Keratinocyte (primary cell): Measurements from ENCODE around the gene DGKI. TPM values are rescaled to one million over a fixed set of nuclear protein-coding genes. Genes with fewer than 3 reads are reported as not detected.

ENCODE experiments used
- DNase-seq: peaks from one replicate; pipeline ENCODE4 v3.0.0-alpha.2; 2011; ENCODE audit warnings: low read depth, missing footprints, low spot score
- FAIRE-seq: peaks from 2 replicates; lab custom pipeline; 2011; peaks lifted over from hg19 to GRCh38; lab: Jason Lieb, UNC
- H2AFZ ChIP-seq: 2 replicates; pipeline ENCODE4 v1.6.0; 2012; ENCODE audit warnings: low read length, control low read depth, inconsistent platforms; ENCODE audit not compliant: control insufficient read depth
- H3K27ac ChIP-seq: 2 replicates; pipeline ENCODE4 v1.5.1; 2011; ENCODE audit warnings: low read length; ENCODE audit not compliant: control insufficient read depth, insufficient read depth
- H3K27me3 ChIP-seq: 3 replicates; pipeline ENCODE4 v1.6.0; 2011; ENCODE audit warnings: low read length; ENCODE audit not compliant: control insufficient read depth, insufficient read depth; ENCODE audit errors: extremely low read depth
- H3K36me3 ChIP-seq, 2 experiments: 2 replicates in 1 of 2; 3 replicates in 1 of 2; pipeline ENCODE4 v1.5.1; 2011; ENCODE audit warnings: low read length in 2 of 2, mild to moderate bottlenecking in 1 of 2; ENCODE audit not compliant: control insufficient read depth in 2 of 2, insufficient read depth in 2 of 2; ENCODE audit errors: extremely low read depth in 1 of 2
- H3K4me1 ChIP-seq: 3 replicates; pipeline ENCODE4 v1.5.1; 2011; ENCODE audit warnings: low read length; ENCODE audit not compliant: control insufficient read depth, insufficient read depth; ENCODE audit errors: extremely low read depth
- H3K4me2 ChIP-seq: 3 replicates; pipeline ENCODE4 v1.6.0; 2011; ENCODE audit warnings: low read depth, low read length; ENCODE audit not compliant: control insufficient read depth, insufficient read depth; ENCODE audit errors: extremely low read depth
- H3K4me3 ChIP-seq, 3 experiments: fragments of 200-600 bp in 1 of 3; sonication (generic) in 1 of 3; 2 replicates in 2 of 3; 3 replicates in 1 of 3; pipeline ENCODE4 v1.5.1; 2011 to 2016; ENCODE audit warnings: low read length in 3 of 3, mild to moderate bottlenecking in 3 of 3, control low read depth in 2 of 3, inconsistent platforms in 1 of 3, low read depth in 1 of 3, mixed read lengths in 1 of 3, mixed run types in 1 of 3, moderate library complexity in 1 of 3; ENCODE audit not compliant: control insufficient read depth in 2 of 3, insufficient read depth in 2 of 3; ENCODE audit errors: extremely low read depth in 1 of 3
- H3K79me2 ChIP-seq: 2 replicates; pipeline ENCODE4 v1.6.0; 2012; ENCODE audit warnings: low read length; ENCODE audit not compliant: control insufficient read depth, insufficient read depth
- H3K9ac ChIP-seq: 3 replicates; pipeline ENCODE4 v1.6.0; 2011; ENCODE audit warnings: low read length; ENCODE audit not compliant: control insufficient read depth, insufficient read depth; ENCODE audit errors: extremely low read depth
- H3K9me1 ChIP-seq: 3 replicates; pipeline ENCODE4 v1.6.0; 2011; ENCODE audit warnings: low read length; ENCODE audit not compliant: control insufficient read depth, insufficient read depth; ENCODE audit errors: extremely low read depth
- H3K9me3 ChIP-seq: 2 replicates; pipeline ENCODE4 v1.5.1; 2012; ENCODE audit warnings: low read depth, low read length; ENCODE audit not compliant: control insufficient read depth
- H4K20me1 ChIP-seq: 3 replicates; pipeline ENCODE4 v1.6.0; 2011; ENCODE audit warnings: low read length; ENCODE audit not compliant: control insufficient read depth, insufficient read depth; ENCODE audit errors: extremely low read depth
- CTCF ChIP-seq, 3 experiments: IDR thresholded peaks in 1 of 3; conservative IDR thresholded peaks in 1 of 3; optimal IDR thresholded peaks in 1 of 3; 2 replicates in 2 of 3; 3 replicates in 1 of 3; pipeline versions ENCODE3 to v1.5.1; 2011; ENCODE audit warnings: low read length in 3 of 3, mild to moderate bottlenecking in 3 of 3, moderate library complexity in 2 of 3, control low read depth in 1 of 3, inconsistent platforms in 1 of 3; ENCODE audit not compliant: insufficient read depth in 2 of 3; ENCODE audit errors: extremely low read depth in 1 of 3
- EZH2 ChIP-seq: IDR thresholded peaks from one replicate; pipeline ENCODE4 v1.6.1; 2012; ENCODE audit warnings: inconsistent platforms, mild to moderate bottlenecking, low read length, moderate library complexity
- dilution Hi-C: fragments of 300-500 bp; cut with MboI; formaldehyde crosslinking; loops from one replicate; pipeline ENCODE4 v1.7.0; 2020; ENCODE audit warnings: low sequenced_read_pairs; ENCODE audit not compliant: extremely low pct_ligation_motif_present
- polyA plus RNA-seq, 5 experiments: library from polyadenylated mRNA; depleted of rRNA in 3 of 5; stranded (reverse) in 3 of 5; stranded (forward) in 1 of 5; unstranded in 1 of 5; fragments of >200 nt; gene quantifications; 1 replicate in 1 of 5; 2 replicates in 3 of 5; 3 replicates in 1 of 5; pipeline versions ENCODE4 v1.2.1 to v1.2.3, GENCODE V29; 2011 to 2012; ENCODE audit warnings: missing spikeins in 2 of 5, low read depth in 1 of 5, low replicate concordance in 1 of 5

DGKI gene
- polyA plus RNA-seq, 1 donor (not counting 4 experiments of a cell fraction or from before 2014, with no cell fraction given): 0.14 TPM

GRCh38 chr7:137696988-137697387 is 149.8 kb downstream of the DGKI start:
- dilution Hi-C loops: no loop called here
- FAIRE-seq: no peak

GRCh38 chr7:137696376-137696775 is 150.4 kb downstream of the DGKI start:
- Histone ChIP-seq H3K27me3 (no peaks in the 10 kb centered on the region), H3K36me3 (no peaks in the 10 kb centered on the region), H3K9ac (no peak overlapping the region), H3K9me3 (no peaks in the 10 kb centered on the region), H3K4me3 (no peak overlapping the region), H4K20me1 (no peaks in the 10 kb centered on the region), H3K4me1 (no peaks in the 10 kb centered on the region), H3K27ac (no peak overlapping the region), H3K9me1 (no peaks in the 10 kb centered on the region), H3K4me2 (no peak overlapping the region), H2AFZ (no peak overlapping the region), H3K79me2 (no peaks in the 10 kb centered on the region)
- TF ChIP-seq CTCF (optimal IDR thresholded peaks at IDR 0.05 in 1 of 3, IDR thresholded peaks at IDR 0.05 in 1 of 3, conservative IDR thresholded peaks at IDR 0.05 in 1 of 3; ENCODE audit: extremely low read depth in 1 of 3, insufficient read depth in 2 of 3, low read length in 3 of 3): no peak
- no peak for TF ChIP-seq EZH2
- no peak for DNase-seq
- no peak for FAIRE-seq
- dilution Hi-C loops: no loop called here

More at GRCh38 chr7:137696988-137697387, 149.8 kb downstream of the DGKI start:
- Histone ChIP-seq H3K79me2 (no peaks in the 10 kb centered on the region), H4K20me1 (no peaks in the 10 kb centered on the region), H3K4me3 (no peak overlapping the region), H3K9me1 (no peaks in the 10 kb centered on the region), H3K36me3 (no peaks in the 10 kb centered on the region), H3K27me3 (no peaks in the 10 kb centered on the region), H2AFZ (no peak overlapping the region), H3K4me2 (no peak overlapping the region), H3K4me1 (no peaks in the 10 kb centered on the region), H3K9ac (no peak overlapping the region), H3K9me3 (no peaks in the 10 kb centered on the region), H3K27ac (no peak overlapping the region)
- no peak for DNase-seq
- TF ChIP-seq CTCF (optimal IDR thresholded peaks at IDR 0.05 in 1 of 3, IDR thresholded peaks at IDR 0.05 in 1 of 3, conservative IDR thresholded peaks at IDR 0.05 in 1 of 3; ENCODE audit: extremely low read depth in 1 of 3, insufficient read depth in 2 of 3, low read length in 3 of 3): no peak
- TF ChIP-seq EZH2: no peak
